HG02885 (cell line): ENCODE measurements around the gene FSIP2.
"Not testable (repeated sequence)": the region's sequence is repeated elsewhere in the genome, so short reads cannot be mapped to it uniquely, and the experiment has no call there.

ENCODE experiments used
- ATAC-seq: cut with Tn5 transposase; IDR thresholded peaks from one replicate; pipeline ENCODE4 v1.9.1; 2021; ENCODE audit warnings: mild to moderate bottlenecking; ENCODE audit not compliant: unreplicated experiment, poor library complexity

FSIP2 gene

GRCh38 chr2:185806783-185807182 is 68.2 kb downstream of the FSIP2 start:
- ATAC-seq: no peak

GRCh38 chr2:185807351-185807750 is 68.7 kb downstream of the FSIP2 start:
- ATAC-seq: no peak

GRCh38 chr2:185811580-185811979 is 73.0 kb downstream of the FSIP2 start:
- no peak for ATAC-seq

- ATAC-seq: no peak
Observed at GRCh38 chr2:185813707-185814106, 75.1 kb downstream of the FSIP2 start.

- no peak for ATAC-seq
Observed at GRCh38 chr2:185817991-185818390, 79.4 kb downstream of the FSIP2 start.

GRCh38 chr2:185821467-185821866 is 82.9 kb downstream of the FSIP2 start:
- no peak for ATAC-seq

GRCh38 chr2:185823773-185824172 is 85.2 kb downstream of the FSIP2 start:
- ATAC-seq: no peak

- ATAC-seq: no peak
Observed at GRCh38 chr2:185825557-185825956, 87.0 kb downstream of the FSIP2 start.

GRCh38 chr2:185828326-185828725 is 89.7 kb downstream of the FSIP2 start:
- no peak for ATAC-seq

- no peak for ATAC-seq
Observed at GRCh38 chr2:185833864-185834263, 95.3 kb downstream of the FSIP2 start.

- ATAC-seq: no peak
Observed at GRCh38 chr2:185835974-185836373, 97.4 kb downstream of the FSIP2 start.

GRCh38 chr2:185854885-185855284 is 116.3 kb downstream of the FSIP2 start:
- no peak for ATAC-seq

GRCh38 chr2:185857691-185858090 is 119.1 kb downstream of the FSIP2 start:
- no peak for ATAC-seq

GRCh38 chr2:185859506-185859905 is 120.9 kb downstream of the FSIP2 start:
- no peak for ATAC-seq

GRCh38 chr2:185860321-185860720 is 121.7 kb downstream of the FSIP2 start:
- no peak for ATAC-seq

- no peak for ATAC-seq
Observed at GRCh38 chr2:185862657-185863398, 124.2 kb downstream of the FSIP2 start.

- ATAC-seq: not testable (repeated sequence)
Observed at GRCh38 chr2:185864468-185865260, 126.1 kb downstream of the FSIP2 start.

- no peak for ATAC-seq
Observed at GRCh38 chr2:185875136-185875931, 136.7 kb downstream of the FSIP2 start.

GRCh38 chr2:185876234-185876633 is 137.6 kb downstream of the FSIP2 start:
- no peak for ATAC-seq

GRCh38 chr2:185880396-185880795 is 141.8 kb downstream of the FSIP2 start:
- ATAC-seq: no peak
